ENCODE measurements around the gene TNS1.
A peak's percentile ranks its signal among the peaks of the same experiment; 100 is the strongest.

TNS1 gene

GRCh38 chr2:217998926-217999594 lies 3.7 kb downstream of the TNS1 start:
- Histone ChIP-seq H3K36me3 (ENCODE audit: control insufficient read depth, insufficient read depth, low read length) (no peaks in the 10 kb centered on the region), H3K27ac (ENCODE audit: insufficient read depth, low read length, poor library complexity, severe bottlenecking) (no peak overlapping the region), H3K27me3 (replicated peaks; ENCODE audit: control insufficient read depth, insufficient read depth, low read length, poor library complexity, severe bottlenecking) (no peaks in the 10 kb centered on the region), H3K4me3 (ENCODE audit: insufficient read depth, low read depth, low read length, poor library complexity, severe bottlenecking) (no peak overlapping the region), H3K4me1 (ENCODE audit: control insufficient read depth, insufficient read depth, low read length, poor library complexity, severe bottlenecking) (no peaks in the 10 kb centered on the region), H3K9me3 (ENCODE audit: control insufficient read depth, low read length) (no peaks in the 10 kb centered on the region)
- no peak for DNase-seq

- H3K9me3 ChIP-seq (ENCODE audit: control insufficient read depth, low read length), result no peaks in the 10 kb centered on the region
- no peak for DNase-seq
- no peaks in the 10 kb centered on the region for H3K36me3 ChIP-seq (ENCODE audit: control insufficient read depth, insufficient read depth, low read length)
- no peaks in the 10 kb centered on the region for H3K27me3 ChIP-seq (replicated peaks; ENCODE audit: control insufficient read depth, insufficient read depth, low read length, poor library complexity, severe bottlenecking)
- no peak overlapping the region for H3K27ac ChIP-seq (ENCODE audit: insufficient read depth, low read length, poor library complexity, severe bottlenecking)
- no peak overlapping the region for H3K4me3 ChIP-seq (ENCODE audit: insufficient read depth, low read depth, low read length, poor library complexity, severe bottlenecking)
- H3K4me1 ChIP-seq (ENCODE audit: control insufficient read depth, insufficient read depth, low read length, poor library complexity, severe bottlenecking), result no peaks in the 10 kb centered on the region
Measured at GRCh38 chr2:217997510-217997909, 5.3 kb downstream of the TNS1 start.

- no peak overlapping the region for H3K4me3 ChIP-seq (ENCODE audit: insufficient read depth, low read depth, low read length, poor library complexity, severe bottlenecking)
- DNase-seq, result no peak
Measured at GRCh38 chr2:217996361-217996760, 6.4 kb downstream of the TNS1 start.

GRCh38 chr2:217995731-217996231 lies 7.0 kb downstream of the TNS1 start:
- Histone ChIP-seq H3K4me1 (ENCODE audit: control insufficient read depth, insufficient read depth, low read length, poor library complexity, severe bottlenecking) (no peaks in the 10 kb centered on the region), H3K4me3 (ENCODE audit: insufficient read depth, low read depth, low read length, poor library complexity, severe bottlenecking) (no peak overlapping the region), H3K27ac (ENCODE audit: insufficient read depth, low read length, poor library complexity, severe bottlenecking) (no peak overlapping the region), H3K9me3 (ENCODE audit: control insufficient read depth, low read length) (no peaks in the 10 kb centered on the region), H3K36me3 (ENCODE audit: control insufficient read depth, insufficient read depth, low read length) (no peaks in the 10 kb centered on the region), H3K27me3 (replicated peaks; ENCODE audit: control insufficient read depth, insufficient read depth, low read length, poor library complexity, severe bottlenecking) (no peaks in the 10 kb centered on the region)
- no peak for DNase-seq

More at GRCh38 chr2:217996361-217996760, 6.4 kb downstream of the TNS1 start:
- H3K4me1 ChIP-seq (ENCODE audit: control insufficient read depth, insufficient read depth, low read length, poor library complexity, severe bottlenecking), result no peaks in the 10 kb centered on the region
- H3K9me3 ChIP-seq (ENCODE audit: control insufficient read depth, low read length), result no peaks in the 10 kb centered on the region
- H3K27ac ChIP-seq (ENCODE audit: insufficient read depth, low read length, poor library complexity, severe bottlenecking), result no peak overlapping the region
- no peaks in the 10 kb centered on the region for H3K36me3 ChIP-seq (ENCODE audit: control insufficient read depth, insufficient read depth, low read length)
- H3K27me3 ChIP-seq (replicated peaks; ENCODE audit: control insufficient read depth, insufficient read depth, low read length, poor library complexity, severe bottlenecking), result no peaks in the 10 kb centered on the region

GRCh38 chr2:217994776-217995274 lies 8.0 kb downstream of the TNS1 start:
- H3K27ac ChIP-seq (ENCODE audit: insufficient read depth, low read length, poor library complexity, severe bottlenecking), result no peak overlapping the region

GRCh38 chr2:217993817-217994463 lies 8.9 kb downstream of the TNS1 start:
- H3K27ac ChIP-seq (ENCODE audit: insufficient read depth, low read length, poor library complexity, severe bottlenecking), result no peak overlapping the region
- no peaks in the 10 kb centered on the region for H3K36me3 ChIP-seq (ENCODE audit: control insufficient read depth, insufficient read depth, low read length)
- no peaks in the 10 kb centered on the region for H3K27me3 ChIP-seq (replicated peaks; ENCODE audit: control insufficient read depth, insufficient read depth, low read length, poor library complexity, severe bottlenecking)
- peak in 1 of 3 donors; percentile 15 for DNase-seq
- no peaks in the 10 kb centered on the region for H3K9me3 ChIP-seq (ENCODE audit: control insufficient read depth, low read length)
- no peak overlapping the region for H3K4me3 ChIP-seq (ENCODE audit: insufficient read depth, low read depth, low read length, poor library complexity, severe bottlenecking)
- no peaks in the 10 kb centered on the region for H3K4me1 ChIP-seq (ENCODE audit: control insufficient read depth, insufficient read depth, low read length, poor library complexity, severe bottlenecking)

More at GRCh38 chr2:217994776-217995274, 8.0 kb downstream of the TNS1 start:
- DNase-seq, result no peak
- H3K4me1 ChIP-seq (ENCODE audit: control insufficient read depth, insufficient read depth, low read length, poor library complexity, severe bottlenecking), result no peaks in the 10 kb centered on the region
- no peaks in the 10 kb centered on the region for H3K27me3 ChIP-seq (replicated peaks; ENCODE audit: control insufficient read depth, insufficient read depth, low read length, poor library complexity, severe bottlenecking)
- H3K4me3 ChIP-seq (ENCODE audit: insufficient read depth, low read depth, low read length, poor library complexity, severe bottlenecking), result no peak overlapping the region
- H3K36me3 ChIP-seq (ENCODE audit: control insufficient read depth, insufficient read depth, low read length), result no peaks in the 10 kb centered on the region
- H3K9me3 ChIP-seq (ENCODE audit: control insufficient read depth, low read length), result no peaks in the 10 kb centered on the region

GRCh38 chr2:217993138-217993537 lies 9.7 kb downstream of the TNS1 start:
- H3K27ac ChIP-seq (ENCODE audit: insufficient read depth, low read length, poor library complexity, severe bottlenecking), result no peak overlapping the region
- no peaks in the 10 kb centered on the region for H3K9me3 ChIP-seq (ENCODE audit: control insufficient read depth, low read length)
- DNase-seq, result no peak
- H3K4me1 ChIP-seq (ENCODE audit: control insufficient read depth, insufficient read depth, low read length, poor library complexity, severe bottlenecking), result no peaks in the 10 kb centered on the region
- no peak overlapping the region for H3K4me3 ChIP-seq (ENCODE audit: insufficient read depth, low read depth, low read length, poor library complexity, severe bottlenecking)
- H3K27me3 ChIP-seq (replicated peaks; ENCODE audit: control insufficient read depth, insufficient read depth, low read length, poor library complexity, severe bottlenecking), result no peaks in the 10 kb centered on the region
- no peaks in the 10 kb centered on the region for H3K36me3 ChIP-seq (ENCODE audit: control insufficient read depth, insufficient read depth, low read length)

GRCh38 chr2:217992061-217992460 lies 10.7 kb downstream of the TNS1 start:
- Histone ChIP-seq H3K36me3 (ENCODE audit: control insufficient read depth, insufficient read depth, low read length) (no peaks in the 10 kb centered on the region), H3K4me1 (ENCODE audit: control insufficient read depth, insufficient read depth, low read length, poor library complexity, severe bottlenecking) (no peaks in the 10 kb centered on the region), H3K4me3 (ENCODE audit: insufficient read depth, low read depth, low read length, poor library complexity, severe bottlenecking) (no peak overlapping the region), H3K9me3 (ENCODE audit: control insufficient read depth, low read length) (no peaks in the 10 kb centered on the region), H3K27me3 (replicated peaks; ENCODE audit: control insufficient read depth, insufficient read depth, low read length, poor library complexity, severe bottlenecking) (no peaks in the 10 kb centered on the region), H3K27ac (ENCODE audit: insufficient read depth, low read length, poor library complexity, severe bottlenecking) (no peak overlapping the region)
- DNase-seq, result no peak

GRCh38 chr2:217990791-217991465 lies 11.9 kb downstream of the TNS1 start:
- H3K27ac ChIP-seq (ENCODE audit: insufficient read depth, low read length, poor library complexity, severe bottlenecking), result no peak overlapping the region
- no peak for DNase-seq
- no peaks in the 10 kb centered on the region for H3K4me1 ChIP-seq (ENCODE audit: control insufficient read depth, insufficient read depth, low read length, poor library complexity, severe bottlenecking)
- no peaks in the 10 kb centered on the region for H3K36me3 ChIP-seq (ENCODE audit: control insufficient read depth, insufficient read depth, low read length)
- no peaks in the 10 kb centered on the region for H3K27me3 ChIP-seq (replicated peaks; ENCODE audit: control insufficient read depth, insufficient read depth, low read length, poor library complexity, severe bottlenecking)
- H3K4me3 ChIP-seq (ENCODE audit: insufficient read depth, low read depth, low read length, poor library complexity, severe bottlenecking), result no peak overlapping the region
- no peaks in the 10 kb centered on the region for H3K9me3 ChIP-seq (ENCODE audit: control insufficient read depth, low read length)

GRCh38 chr2:217990389-217990788 lies 12.4 kb downstream of the TNS1 start:
- Histone ChIP-seq H3K4me1 (ENCODE audit: control insufficient read depth, insufficient read depth, low read length, poor library complexity, severe bottlenecking) (no peaks in the 10 kb centered on the region), H3K9me3 (ENCODE audit: control insufficient read depth, low read length) (no peaks in the 10 kb centered on the region), H3K4me3 (ENCODE audit: insufficient read depth, low read depth, low read length, poor library complexity, severe bottlenecking) (no peak overlapping the region), H3K27ac (ENCODE audit: insufficient read depth, low read length, poor library complexity, severe bottlenecking) (no peak overlapping the region), H3K27me3 (replicated peaks; ENCODE audit: control insufficient read depth, insufficient read depth, low read length, poor library complexity, severe bottlenecking) (no peaks in the 10 kb centered on the region), H3K36me3 (ENCODE audit: control insufficient read depth, insufficient read depth, low read length) (no peaks in the 10 kb centered on the region)
- DNase-seq, result no peak

Data from effector memory CD4-positive, alpha-beta T cell (primary cell).